Measurements from ENCODE around the gene NFIA.

DNA sequence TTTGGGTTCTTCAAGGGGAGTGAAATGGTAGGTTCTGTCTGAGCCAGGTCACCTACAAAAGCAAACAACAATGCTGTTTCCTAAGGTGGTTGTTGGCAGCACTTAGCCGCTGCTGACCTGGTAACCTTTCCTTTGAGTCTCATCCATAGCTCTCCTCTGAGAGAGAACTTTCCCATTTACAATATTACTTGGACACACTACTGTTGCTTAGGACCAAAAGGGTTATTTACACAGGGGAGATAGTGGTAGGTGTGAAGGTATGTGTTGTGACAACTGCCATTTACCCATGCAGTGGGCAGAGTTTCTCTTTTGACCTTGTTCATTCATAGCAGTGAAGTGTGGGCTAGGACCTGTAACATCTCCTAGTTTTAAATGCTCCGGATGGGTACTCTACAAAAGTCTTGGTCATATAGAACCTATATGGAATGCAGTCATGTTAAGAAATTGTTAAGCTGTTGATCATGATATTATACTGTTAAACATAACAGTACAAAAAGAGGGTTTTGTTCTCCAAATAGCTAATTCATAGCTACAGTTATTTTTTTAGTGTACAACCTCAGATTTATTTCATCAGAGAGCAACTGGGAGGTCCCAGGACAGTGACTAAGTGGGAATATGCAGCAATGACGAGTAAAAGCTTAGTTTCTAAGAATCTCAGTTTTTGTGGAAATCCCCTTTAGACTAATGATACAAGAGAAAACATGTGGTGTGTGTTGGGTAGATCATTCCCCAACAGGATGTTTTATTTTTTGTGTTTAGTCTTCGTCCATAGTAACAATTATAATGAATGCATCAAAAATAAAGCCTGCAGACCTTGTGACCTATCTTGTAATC, 219.7 kb downstream of the NFIA start:
- no peak for TF ChIP-seq POLR2A (IDR thresholded peaks at IDR 0.05)
- TF ChIP-seq, protein P1, sequence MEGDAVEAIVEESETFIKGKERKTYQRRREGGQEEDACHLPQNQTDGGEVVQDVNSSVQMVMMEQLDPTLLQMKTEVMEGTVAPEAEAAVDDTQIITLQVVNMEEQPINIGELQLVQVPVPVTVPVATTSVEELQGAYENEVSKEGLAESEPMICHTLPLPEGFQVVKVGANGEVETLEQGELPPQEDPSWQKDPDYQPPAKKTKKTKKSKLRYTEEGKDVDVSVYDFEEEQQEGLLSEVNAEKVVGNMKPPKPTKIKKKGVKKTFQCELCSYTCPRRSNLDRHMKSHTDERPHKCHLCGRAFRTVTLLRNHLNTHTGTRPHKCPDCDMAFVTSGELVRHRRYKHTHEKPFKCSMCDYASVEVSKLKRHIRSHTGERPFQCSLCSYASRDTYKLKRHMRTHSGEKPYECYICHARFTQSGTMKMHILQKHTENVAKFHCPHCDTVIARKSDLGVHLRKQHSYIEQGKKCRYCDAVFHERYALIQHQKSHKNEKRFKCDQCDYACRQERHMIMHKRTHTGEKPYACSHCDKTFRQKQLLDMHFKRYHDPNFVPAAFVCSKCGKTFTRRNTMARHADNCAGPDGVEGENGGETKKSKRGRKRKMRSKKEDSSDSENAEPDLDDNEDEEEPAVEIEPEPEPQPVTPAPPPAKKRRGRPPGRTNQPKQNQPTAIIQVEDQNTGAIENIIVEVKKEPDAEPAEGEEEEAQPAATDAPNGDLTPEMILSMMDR (IDR thresholded peaks at IDR 0.05) = no peak
